Right lobe of liver (tissue), 4 donors: ENCODE measurements around the gene COL27A1.
A peak's percentile ranks its signal among the peaks of the same experiment; 100 is the strongest.

Source experiments
- CTCF ChIP-seq, 4 donors: fragments of 200-600 bp in 3 of 4; fragments of 450-650 bp in 1 of 4; IDR thresholded peaks; one replicate each; pipeline versions ENCODE4 v1.5.1 to v1.8.0; 2016 to 2022; ENCODE audit warnings: antibody characterized with exemption in 4 of 4, mild to moderate bottlenecking in 2 of 4
- POLR2A ChIP-seq: fragments of 450-650 bp; IDR thresholded peaks from one replicate; pipeline ENCODE4 v1.6.1; 2017; ENCODE audit warnings: antibody characterized with exemption, mild to moderate bottlenecking
- donor health status: DM: no; HTN: no; CAD: no.
- donor health status: DM: no; HTN: no; CAD: no.
- donor health status: DM: no; HTN: yes; CAD: no.

- TF ChIP-seq CTCF (IDR thresholded peaks at IDR 0.05): peak in 3 of 4 donors; percentile 4 to 26 (median 16)
- TF ChIP-seq POLR2A: peak; percentile 72
Observed at GRCh38 chr9:114156657-114157421, 1.5 kb downstream of the COL27A1 start.
